Measurements from ENCODE around the gene NUDCD2.

Gene NUDCD2

DNA sequence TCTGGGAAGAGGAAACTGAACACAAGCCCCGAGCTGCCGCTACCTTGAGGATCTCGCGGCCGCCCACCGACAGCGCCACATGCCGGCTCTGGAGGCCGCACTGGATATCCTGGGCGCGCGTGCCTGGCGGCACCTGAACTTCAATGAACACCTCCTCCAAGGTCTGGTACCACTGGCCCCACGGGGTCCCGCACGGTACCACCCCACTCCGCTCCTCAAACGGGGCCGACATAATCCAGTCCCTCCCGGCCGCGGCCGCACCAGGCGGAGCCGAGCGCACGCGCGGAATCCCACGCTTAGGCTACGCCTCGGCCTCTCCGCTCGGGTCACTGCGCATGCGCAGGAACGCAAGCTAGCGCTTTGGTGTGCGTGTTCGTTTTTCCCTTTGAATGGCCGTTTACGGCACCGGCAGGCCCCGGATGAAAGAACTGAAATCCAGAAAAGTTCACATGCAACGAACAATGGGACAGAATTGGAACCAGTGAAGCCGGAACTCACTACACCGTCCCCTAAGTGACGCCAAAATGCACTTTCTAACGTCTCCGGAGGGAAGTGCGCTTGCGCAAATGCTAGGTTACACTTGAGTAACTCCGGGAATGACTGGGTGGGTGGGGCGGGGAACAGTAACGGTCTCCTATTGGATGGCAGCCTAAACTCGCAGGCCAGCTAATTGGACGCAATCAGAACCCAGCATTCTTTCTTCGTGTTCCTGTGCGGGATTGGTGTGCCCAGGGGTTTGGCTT is at the start of gene NUDCD2:
Gene NUDCD2 (minus strand): TSS at position 284 of the 743 bp plus-strand sequence. CDS start 52 bp downstream, at position 232.
- DNase-seq: peak; percentile 97

DNA sequence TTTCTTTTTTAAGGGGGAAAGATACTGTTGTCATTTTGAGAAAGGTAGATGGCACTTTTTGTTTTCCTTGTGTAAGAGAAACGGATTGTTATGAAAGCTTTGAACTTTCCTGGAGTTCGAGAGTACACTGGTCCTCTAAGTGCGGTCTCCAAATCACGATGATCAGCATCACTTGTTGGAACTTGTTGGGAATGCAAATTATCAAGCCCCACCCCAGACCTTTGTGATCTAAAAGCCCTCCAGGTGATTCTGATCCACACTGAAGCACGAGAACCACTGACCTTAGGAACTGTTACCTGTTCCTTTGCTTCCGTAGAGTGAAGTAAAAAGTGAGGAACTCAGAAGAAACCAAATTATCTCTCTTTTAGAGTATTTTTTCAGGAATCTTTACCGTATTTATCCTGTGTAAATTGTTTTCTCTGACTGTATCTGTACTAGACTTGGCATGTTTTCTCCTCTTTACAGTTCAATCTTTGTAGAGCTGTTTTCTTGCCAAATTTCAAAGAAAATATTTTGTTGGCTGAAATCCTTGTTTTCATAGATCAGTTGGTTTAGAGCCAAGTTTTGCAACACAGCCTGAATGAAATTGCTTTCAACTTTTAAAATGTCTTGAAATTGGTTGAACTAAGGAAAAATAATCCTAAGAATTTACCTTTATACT is 49.5 kb upstream of the NUDCD2 start:
- DNase-seq: no peak

GRCh38 chr5:163508753-163509152 is 48.9 kb upstream of the NUDCD2 start:
- no peak for DNase-seq

DNA sequence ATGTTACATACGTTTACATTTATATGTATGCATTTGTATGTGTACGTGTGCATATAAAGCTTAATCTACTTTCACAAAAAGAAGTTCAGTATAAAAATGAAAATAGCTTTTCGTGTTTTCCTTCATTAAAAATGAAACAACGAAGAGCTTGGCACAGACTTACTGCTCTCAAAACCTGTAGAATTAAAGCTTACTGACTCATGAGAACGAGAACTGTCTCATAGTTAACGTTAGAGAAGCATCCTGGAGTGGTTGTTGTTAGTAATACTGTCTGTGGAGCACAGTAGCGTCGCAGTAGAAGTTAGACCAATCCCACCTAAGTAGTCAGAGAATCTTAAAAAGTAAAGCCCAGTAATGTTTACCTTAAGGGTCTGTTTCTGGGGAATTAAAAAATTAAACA is 46.8 kb upstream of the NUDCD2 start:
- DNase-seq: no peak

DNA sequence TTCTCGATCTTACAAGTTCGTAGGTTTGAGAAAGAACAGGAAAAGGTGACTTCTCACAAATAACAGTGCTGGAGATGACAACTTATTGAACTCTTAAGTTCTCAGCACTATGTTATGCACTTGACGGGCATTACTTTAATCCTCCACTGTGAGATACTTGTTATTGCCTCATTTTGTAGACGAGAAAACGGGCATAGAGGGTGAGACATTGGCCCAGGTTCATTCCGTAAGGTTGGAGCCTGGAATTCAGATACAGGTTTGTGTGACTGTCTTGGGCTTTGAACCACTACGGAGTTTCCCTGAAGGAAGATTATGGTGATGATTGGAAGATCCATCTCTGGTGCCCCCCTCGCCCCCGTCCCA is 46.2 kb upstream of the NUDCD2 start:
- DNase-seq: no peak

GRCh38 chr5:163505368-163506094 is 45.6 kb upstream of the NUDCD2 start, which contains the start of gene MAT2B:
Gene MAT2B (plus strand): TSS chr5:163505619. CDS start chr5:163505687, 68 bp downstream.
- DNase-seq: peak; percentile 90

DNA sequence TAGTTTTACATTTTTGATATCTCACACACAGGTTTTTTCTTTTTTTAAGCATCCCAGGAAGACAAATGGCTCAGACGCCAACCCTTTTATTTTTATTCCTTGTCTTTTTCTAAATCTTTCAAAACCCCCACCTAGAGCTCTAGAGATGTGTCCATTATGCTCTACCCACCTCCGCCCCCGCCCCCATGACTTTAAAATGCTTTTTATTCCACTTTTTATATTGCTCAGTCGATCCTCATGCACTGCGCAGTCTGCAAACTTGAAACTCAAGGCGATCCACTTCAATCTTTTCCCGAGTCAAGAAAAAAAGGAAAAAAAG is 45.1 kb upstream of the NUDCD2 start:
- no peak for DNase-seq

DNA sequence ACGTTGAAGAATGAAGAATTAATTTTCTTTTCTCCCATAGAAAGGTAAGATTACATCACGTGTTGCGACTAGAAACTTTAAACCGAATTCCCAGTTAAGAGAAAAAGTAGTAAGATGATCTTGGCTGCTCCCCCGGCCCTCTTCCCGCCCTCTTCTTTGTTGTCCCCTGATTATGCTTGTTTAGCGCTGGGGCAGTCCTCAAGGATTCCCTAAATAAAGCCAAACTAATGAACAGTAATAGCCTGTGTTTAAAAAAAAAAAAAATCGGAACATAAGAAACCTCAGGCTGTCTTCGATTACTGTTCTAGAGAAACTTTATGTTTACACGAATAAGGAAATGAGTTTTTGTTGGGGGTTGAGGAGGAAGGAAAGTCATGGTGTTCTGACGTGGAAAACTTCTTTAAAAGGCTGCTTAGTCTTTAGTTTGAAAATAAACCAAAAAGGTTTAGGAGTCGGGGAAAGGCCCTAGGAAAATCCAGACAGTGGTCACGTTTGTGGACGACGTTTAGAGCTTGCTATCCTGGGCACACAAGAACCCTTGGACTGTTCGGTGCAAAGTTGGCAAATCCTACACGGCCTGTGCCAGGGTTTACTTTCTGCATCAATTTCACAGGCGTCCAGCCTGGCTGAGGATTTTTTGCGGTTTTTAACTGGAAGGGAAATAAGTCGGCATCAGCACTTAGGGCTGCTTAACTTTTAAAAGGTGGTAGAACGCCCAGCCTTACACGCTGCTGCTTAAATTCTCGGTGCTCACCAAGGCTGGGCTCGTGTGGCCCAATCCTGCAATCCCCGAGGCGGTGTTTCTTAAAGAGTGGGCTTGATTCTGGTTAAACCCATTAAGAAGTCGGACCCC is 44.4 kb upstream of the NUDCD2 start:
- DNase-seq: no peak

DNA sequence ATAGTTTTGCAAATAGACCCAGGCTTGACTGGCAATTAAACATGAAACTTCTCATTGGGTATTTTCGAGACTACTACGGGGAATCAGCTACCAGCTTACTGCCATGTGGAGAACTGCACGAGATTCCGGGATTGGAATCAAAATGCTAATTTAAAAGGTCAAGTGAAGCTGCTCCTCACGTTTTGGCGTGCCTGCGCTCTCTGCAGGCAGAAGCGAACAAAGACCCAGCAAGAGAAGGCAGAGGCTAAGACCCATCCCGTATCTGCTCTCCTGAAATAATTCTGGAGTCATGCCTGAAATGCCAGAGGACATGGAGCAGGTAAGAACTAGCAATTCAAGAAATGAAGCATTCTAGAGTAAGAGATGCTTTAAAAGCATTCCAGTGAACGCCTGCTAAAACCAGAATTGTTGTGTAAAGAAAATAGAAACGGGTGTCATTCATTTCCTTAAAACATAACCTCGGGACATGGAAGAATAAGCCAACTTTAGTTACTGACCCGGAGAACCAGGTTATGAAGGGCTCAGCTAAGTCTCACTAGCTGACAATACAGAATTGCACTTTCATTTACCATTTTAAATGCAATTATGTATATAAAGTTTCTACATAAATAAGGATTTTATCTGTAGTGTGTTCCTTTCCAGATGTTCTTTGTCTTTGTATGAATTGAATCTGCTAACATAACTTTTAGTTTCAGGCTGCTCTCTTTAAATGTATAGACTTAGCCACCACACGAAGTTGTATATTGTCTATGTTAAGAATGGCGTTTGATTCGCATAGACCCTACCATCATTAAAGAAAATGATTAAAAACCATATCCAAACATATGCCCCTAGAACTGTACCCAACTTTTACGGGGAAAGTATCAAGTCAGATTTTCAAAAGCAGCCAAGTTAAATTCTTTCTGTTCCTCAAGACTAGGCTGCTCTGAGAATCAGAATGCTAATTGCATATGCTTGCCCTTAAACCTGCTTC is 43.5 kb upstream of the NUDCD2 start:
- DNase-seq: peak; percentile 5

- DNase-seq: no peak
Measured at GRCh38 chr5:163502521-163502920, 42.6 kb upstream of the NUDCD2 start.

DNA sequence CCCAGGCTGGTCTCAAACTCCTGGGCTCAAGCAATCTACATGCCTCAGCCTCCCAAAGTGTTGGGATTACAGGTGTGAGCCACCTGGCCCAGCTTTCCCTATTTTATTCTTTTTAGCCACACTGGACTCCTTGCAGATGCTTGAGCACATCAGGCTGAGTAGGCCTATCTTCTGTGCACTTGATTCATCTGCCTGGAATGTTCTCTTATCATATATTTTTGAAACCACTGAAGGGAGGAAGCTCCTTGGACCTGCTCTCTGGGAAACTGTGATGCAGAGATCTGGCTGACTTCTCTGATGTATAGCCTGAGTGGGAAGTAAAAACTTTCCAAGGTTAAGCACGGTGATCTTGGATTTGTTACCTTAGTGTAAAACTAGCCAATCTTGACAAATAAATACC is 39.0 kb upstream of the NUDCD2 start:
- DNase-seq: no peak

GRCh38 chr5:163497315-163497714 is 37.4 kb upstream of the NUDCD2 start:
- no peak for DNase-seq

DNA sequence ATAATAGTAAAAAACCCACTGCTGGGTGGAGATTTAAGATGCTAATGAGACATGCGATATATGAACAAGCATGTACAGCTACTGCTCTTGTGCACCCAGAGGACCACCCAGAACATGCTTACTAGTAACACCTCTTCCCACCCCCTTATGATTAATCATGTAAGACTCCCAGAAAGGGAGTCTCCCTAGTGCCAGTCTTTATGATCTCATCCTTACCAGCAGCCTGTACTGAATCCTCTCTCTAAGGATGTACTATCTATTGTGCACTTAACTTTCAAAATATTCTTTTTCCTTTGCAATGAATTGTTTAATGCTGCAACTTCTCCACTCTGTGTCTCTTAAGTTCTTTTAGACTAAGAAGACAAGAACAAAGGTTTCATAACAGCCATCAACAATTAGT is 36.4 kb upstream of the NUDCD2 start:
- no peak for DNase-seq

- DNase-seq: no peak
Measured at GRCh38 chr5:163489745-163490075, 29.8 kb upstream of the NUDCD2 start.

DNA sequence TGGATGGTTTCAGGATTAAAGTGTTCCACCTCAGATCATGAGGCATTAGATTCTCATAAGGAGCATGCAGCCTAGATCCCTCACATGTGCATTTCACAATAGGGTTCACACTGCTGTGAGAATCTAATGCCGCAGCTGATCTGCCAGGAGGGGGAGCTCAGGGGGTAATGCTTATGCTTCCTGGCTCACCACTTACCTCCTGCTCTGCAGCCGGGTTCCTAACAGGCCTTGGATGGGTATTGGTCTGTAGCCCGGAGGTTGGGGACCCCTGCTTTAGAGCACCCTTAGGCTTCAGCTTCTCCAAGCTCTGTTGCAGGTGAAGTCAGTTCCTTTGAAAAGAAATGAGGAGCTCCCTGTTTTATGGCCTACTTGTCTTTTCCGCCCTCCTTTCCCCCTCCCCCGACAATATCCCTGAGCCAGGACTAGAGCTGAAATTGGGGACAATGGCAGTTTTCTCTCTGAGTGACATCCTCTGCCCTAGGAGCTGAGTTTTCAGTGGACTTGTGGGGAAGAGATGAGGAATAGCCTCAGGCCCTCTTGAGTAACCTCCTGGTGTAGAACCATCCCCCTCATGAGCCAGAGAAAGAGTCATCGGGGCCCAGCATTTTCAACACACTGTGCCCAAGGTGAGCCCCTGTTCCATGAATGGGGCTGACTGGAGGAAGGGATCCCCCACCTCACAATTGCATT is 29.3 kb upstream of the NUDCD2 start:
- DNase-seq: no peak

- DNase-seq: no peak
Measured at GRCh38 chr5:163478982-163479271, 19.0 kb upstream of the NUDCD2 start.

- DNase-seq: no peak
Measured at GRCh38 chr5:163478126-163478981, 18.5 kb upstream of the NUDCD2 start.

GRCh38 chr5:163475411-163475810 is 15.5 kb upstream of the NUDCD2 start:
- DNase-seq: no peak

DNA sequence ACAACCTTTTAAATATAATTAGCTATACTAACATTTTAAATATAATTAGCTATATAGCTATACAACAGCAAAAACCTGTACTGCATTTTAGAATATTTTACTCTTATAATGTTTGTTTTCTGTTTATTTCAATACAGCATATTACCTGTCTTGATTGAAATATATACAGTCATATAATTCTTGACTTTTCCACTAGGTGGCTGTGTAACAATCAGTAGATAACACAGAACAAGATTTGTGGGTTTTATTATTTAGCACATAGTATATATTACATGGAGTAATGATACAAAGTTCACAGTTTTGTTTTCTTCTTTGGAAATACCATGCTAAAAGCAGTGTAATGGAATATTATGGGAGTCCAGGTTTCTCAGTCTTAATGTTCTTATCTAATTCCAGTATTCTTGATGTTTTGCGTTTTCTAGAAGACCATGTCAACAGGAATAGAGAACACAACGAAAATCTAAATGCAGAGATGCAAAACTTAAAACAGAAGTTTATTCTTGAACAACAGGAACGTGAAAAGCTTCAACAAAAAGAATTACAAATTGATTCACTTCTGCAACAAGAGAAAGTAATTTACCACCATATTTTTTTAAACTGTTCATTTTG is 13.8 kb upstream of the NUDCD2 start:
- DNase-seq: no peak

- DNase-seq: no peak
Measured at GRCh38 chr5:163467682-163468081, 7.8 kb upstream of the NUDCD2 start.
